Measurements from ENCODE around the gene C16orf96.
A peak's percentile ranks its signal among the peaks of the same experiment; 100 is the strongest.

C16orf96 gene

DNA sequence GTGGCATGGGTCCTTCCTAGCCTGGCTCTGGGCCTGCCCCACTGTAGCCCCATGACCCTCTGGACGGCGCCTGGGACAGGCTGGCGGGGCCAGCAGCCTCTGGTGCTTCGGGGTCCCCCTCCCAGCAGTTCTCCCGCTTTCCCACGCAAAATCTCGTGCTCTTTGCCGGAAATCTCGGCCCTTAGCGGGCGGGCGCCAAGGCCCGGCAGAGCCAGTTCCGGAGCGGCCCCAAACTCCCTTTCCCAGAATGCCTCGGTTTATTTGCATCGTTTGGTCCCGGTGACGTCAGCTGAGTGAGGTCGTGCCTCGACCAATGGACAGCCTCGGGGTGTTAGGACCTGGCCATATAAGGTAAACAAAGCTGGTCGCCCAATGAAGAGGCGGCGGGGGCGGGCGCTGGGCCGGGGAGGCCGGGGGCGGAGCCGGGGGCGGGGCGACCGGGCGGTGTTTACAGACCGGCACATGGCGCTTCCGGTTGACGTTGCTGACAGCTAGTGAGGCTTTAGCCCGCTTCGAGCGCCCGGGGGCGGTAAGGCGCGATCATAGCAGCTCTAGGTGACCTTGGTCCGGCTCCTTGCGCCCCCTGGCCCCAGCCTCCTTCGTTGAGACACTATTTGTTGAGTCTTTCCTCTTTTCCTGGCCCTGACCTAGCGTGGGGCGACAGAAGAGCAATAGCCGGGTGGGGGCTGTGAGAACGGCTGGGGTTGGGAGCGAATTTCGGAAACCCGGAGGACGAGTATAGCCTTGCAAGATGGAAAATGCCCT, 60.1 kb downstream of the C16orf96 start:
- peak; percentile 100 for DNase-seq (ENCODE audit: low read depth)

DNA sequence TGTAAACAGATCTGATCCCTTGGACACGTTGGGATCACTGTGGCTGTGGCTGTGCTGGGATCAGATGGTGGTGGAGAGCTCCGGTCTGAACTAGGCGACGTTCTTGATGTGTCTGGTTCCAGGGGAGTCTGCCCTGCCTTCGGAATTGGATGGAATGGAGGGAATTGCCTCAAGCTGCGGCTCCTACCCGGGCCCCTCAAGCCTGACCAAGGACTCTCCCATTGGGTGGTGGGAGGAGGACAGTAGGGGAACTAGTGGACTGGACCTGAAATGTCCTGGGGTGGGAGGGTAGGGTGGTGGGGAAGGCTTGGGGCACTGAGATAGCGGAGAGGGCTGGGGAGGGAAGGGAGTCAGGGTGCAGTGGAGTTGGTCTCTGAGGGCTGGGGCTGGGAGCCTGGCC, 61.7 kb downstream of the C16orf96 start:
- DNase-seq (ENCODE audit: low read depth): no peak

DNA sequence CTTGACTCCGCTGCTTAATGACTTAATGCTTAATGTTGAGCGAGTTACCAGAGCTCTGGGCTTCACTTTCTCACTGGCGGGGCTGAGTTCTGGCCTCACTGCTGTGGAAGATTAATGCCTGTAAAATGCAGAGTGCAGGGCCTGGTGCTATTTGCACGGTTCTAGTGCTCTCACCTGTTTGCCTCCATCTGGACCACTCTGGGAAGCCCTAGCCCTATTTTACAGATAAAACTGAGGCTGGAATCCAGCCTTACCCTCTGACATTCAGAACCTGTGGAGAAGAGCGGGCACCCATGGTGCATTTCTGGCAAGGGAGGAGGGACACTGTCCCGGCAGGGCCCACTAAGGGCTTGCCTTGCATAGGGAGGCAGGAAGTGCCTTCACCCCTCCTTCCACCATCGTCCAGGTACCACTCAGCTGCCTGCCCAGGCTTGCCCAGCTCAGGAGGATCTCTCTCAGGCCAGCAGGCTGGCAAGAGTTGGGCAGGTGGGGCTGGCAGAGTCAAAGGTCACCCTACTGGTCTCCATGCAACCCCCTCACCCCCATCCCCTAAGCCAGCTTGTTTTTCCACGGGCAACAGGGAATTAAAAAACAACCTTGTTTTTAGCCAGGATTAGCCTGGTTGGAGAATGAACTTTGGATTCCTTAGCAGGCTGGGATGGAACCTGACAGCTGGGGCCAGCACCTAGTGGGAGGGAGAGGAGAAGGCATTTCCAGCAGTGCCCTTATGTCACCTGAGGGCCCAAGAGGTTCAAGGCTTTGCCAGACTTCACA, 62.7 kb downstream of the C16orf96 start:
- DNase-seq (ENCODE audit: low read depth): no peak

DNA sequence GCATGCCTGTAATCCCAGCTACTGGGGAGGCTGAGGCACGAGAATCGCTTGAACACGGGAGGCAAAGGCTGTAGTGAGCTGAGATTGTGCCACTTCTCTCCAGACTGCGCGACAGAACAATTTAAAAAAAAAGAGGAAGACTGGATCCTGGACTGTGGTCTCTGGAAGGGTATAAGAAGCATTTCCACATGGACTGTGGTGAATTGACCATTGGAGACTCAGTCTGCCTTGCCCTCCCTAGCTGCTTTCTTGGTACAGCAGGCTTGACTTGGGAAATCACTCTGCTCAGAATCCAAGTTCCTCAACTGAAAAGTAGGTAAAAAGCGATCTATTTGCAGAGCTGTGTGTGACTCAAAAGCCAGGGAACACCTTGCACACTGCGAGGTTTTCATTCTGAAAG, 67.5 kb downstream of the C16orf96 start:
- DNase-seq (ENCODE audit: low read depth): no peak

GRCh38 chr16:4624015-4624826, 68.1 kb downstream of the C16orf96 start, which contains the start of gene MGRN1:
MGRN1 (plus strand) TSS chr16:4624826; CDS start chr16:4624961, 135 bp downstream.
- peak; percentile 98 for DNase-seq (ENCODE audit: low read depth)

DNA sequence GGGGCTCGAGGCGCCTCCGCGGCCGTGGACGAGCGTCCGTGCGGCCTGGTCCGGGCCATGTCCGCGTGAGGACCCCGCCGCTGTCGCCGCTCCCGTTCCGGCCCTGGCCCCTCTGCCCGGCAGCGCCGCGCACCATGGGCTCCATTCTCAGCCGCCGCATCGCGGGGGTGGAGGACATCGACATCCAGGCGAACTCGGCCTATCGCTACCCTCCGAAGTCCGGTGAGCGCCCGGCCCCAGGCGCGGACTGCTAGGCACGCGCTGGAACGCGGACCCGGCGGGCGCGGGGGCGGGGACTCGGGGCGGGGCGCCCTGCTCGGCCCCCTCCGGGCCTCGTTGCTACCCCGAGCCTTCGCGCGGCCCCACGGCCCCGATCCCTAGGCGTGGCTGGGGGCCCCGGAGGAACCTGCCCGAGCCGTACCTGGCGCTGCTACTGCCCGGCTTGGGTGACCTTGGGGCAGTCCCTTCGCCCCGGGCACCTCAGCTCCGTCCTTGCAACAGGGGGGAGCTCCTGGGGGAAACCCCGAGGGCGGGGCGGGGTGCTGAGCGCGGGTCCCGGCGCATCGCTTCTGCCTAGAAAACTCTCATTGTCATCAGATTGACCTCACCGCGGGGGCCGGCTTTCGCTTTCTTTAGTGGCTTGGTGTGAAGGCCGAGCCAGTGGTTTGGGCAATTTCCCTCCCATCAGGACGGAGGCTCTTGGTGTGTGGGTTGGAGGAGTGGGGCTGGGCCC, 68.9 kb downstream of the C16orf96 start:
- peak; percentile 60 for DNase-seq (ENCODE audit: low read depth)

- no peak for DNase-seq (ENCODE audit: low read depth)
Observed at GRCh38 chr16:4625560-4626159, 69.5 kb downstream of the C16orf96 start.

- DNase-seq (ENCODE audit: low read depth): no peak
Observed at GRCh38 chr16:4626396-4626795, 70.3 kb downstream of the C16orf96 start.

GRCh38 chr16:4628283-4628682, 72.1 kb downstream of the C16orf96 start:
- no peak for DNase-seq (ENCODE audit: low read depth)

GRCh38 chr16:4631444-4631843, 75.3 kb downstream of the C16orf96 start:
- DNase-seq (ENCODE audit: low read depth): no peak

DNA sequence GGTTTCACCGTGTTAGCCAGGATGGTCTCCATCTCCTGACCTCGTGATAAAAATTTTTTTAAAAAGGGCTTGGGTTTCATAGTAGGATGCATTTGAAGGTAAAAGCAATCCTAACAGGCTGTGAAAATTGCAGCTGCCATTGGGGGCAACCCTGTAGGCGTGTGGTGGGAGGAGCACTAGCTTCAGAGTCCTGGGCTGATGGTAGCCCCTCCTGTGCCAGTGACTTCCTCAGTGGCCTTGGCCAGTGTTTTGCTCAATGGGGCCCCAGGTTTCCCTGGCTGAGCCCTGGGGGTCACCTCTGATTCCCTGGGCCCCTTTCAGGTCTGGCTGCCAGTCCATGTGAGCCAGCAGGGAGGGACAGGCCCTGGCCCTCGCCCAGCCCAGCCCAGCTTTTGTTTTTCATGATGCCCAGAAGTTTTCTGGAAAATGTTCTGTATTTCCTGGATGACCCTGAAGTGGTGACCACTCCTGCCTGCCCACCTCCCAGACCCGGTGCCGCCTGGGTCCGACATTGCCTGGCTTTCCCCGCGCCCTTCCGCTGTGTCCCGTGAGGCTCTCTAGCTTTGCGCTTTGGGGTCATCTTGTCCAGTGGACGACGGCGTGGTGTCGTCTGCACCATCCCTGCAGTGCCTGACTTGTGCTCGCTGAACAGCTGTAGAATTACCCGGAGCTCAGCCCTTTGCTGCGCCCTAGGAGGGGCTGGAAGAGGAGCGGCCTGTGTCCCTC, 77.9 kb downstream of the C16orf96 start:
- DNase-seq (ENCODE audit: low read depth): no peak

DNA sequence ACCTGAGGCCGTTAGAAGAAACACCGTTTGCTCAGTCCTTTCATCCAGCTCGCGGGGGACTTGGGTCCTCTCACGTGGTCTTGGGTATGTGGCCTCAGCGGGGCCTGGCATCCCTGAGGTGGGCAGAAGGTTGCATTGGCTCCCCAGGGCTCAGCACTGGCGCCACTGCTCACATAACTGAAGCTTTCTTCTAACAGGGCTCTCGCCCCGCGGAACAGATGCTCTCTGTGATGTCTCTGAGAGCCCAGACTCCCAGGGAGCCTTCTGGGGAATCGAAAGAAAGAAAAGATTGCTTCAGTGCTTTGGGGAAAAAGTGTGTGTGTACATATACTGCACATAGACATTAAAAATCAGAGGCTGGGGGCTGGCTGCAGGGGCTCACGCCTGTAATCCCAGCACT, 78.6 kb downstream of the C16orf96 start:
- no peak for DNase-seq (ENCODE audit: low read depth)

DNA sequence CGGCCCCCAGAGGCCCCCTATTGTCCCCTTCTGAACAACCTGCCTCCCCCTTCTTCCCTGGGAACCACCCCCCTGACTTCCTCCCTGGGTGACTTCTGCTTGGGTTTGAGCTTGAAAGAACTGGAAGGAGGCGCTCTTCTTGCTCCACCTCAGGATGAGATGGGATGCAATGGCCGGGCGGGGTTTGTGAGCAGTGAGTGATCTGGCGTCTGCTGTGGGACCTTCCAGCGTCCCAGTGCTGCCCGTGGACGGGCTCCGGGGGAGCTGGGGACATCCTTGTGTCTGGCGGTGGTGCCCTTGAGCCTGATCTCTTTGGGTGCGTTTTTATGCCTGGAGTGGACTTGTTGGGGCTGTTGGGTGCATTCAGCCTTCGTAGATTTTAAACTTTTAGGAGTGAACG, 80.1 kb downstream of the C16orf96 start:
- no peak for DNase-seq (ENCODE audit: low read depth)

DNA sequence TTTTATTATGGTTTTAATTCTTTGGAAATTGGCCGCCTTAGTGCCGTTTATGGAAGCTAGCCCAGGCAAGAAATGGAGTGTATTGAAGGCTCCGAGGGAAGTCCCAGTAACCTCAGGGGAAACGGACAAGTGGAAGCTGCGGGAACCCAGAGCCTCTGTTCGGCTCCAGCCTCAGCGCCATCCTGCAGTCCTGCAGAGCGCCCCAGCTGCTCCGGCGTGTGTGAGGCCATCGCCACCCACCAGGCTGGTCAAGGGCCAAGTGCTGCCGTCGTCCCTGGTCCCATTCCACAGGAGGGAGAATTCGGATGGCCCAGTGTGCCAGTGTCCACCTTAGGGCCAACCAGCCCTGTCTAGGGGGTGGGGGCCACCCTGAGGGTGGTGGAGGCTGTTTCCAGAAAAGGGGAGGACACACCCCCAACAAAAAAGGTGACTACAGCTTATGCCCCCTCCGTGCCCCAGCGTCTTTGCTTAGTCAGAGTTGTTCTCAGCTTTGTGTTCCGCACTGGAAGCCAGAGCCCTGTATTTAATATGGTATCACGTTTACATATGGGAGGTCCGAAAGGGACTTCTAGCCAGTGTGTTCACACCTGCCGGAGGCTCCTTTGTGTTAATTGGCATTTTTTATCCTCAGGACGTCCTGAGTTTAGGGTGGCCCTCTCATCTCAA, 81.5 kb downstream of the C16orf96 start:
- no peak for DNase-seq (ENCODE audit: low read depth)

DNA sequence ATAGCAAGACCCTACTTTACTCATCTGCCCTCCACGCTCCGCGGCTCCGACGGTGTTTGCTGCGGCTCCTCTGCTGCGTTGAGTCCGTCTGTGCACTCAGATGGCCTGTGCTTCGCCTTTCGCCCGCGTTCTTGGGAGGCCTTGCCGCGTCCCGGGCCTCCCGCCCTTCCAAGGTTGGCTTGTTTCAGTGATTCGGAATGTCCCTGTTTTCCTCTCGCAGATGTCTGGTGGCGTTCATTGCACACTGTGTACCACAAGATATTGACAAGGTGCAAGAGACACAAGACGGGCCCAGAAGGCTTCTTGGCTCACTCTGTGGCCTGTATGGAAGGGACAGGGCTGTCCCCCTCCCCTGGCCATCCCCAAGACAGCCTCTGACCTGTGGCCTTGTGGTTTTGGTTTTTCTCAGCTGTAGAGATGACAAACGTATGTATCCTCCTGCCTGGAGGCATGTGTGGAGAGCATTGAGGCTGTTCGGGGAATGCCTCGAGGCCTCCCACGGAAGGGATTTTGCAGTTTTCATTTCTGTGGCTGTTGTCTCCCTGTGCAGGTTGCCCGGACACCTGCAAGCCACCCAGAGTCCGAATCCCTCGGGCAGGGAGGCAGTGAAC, 83.9 kb downstream of the C16orf96 start:
- DNase-seq (ENCODE audit: low read depth): no peak

- DNase-seq (ENCODE audit: low read depth): no peak
Observed at GRCh38 chr16:4640572-4641305, 84.6 kb downstream of the C16orf96 start.

GRCh38 chr16:4641306-4641687, 85.2 kb downstream of the C16orf96 start:
- DNase-seq (ENCODE audit: low read depth): no peak

- no peak for DNase-seq (ENCODE audit: low read depth)
Observed at GRCh38 chr16:4641895-4642294, 85.8 kb downstream of the C16orf96 start.

Data from amniotic epithelial cell (primary cell).